ENCODE data around the gene NME2.
A peak's percentile ranks its signal among the peaks of the same experiment; 100 is the strongest.
"Not testable (repeated sequence)": the region's sequence is repeated elsewhere in the genome, so short reads cannot be mapped to it uniquely, and the experiment has no call there.

Gene NME2

GRCh38 chr17:51166198-51166986, at the start of gene NME2:
Gene NME2, plus strand, starts transcription at chr17:51166411. Its CDS starts 420 bp downstream, at chr17:51166831.
- DNase-seq = peak; percentile 85

GRCh38 chr17:51118330-51119195, 47.6 kb upstream of the NME2 start:
- DNase-seq = peak; percentile 79

GRCh38 chr17:51119415-51120356, 46.5 kb upstream of the NME2 start:
- peak; percentile 34 for DNase-seq

- DNase-seq = peak; percentile 51
Measured at GRCh38 chr17:51120357-51120738, 45.9 kb upstream of the NME2 start.

- peak; percentile 88 for DNase-seq
Measured at GRCh38 chr17:51120739-51121619, 45.2 kb upstream of the NME2 start, which contains the start of gene SPAG9. Gene SPAG9, minus strand, starts transcription at chr17:51120868. Its CDS starts 212 bp downstream, at chr17:51120656.

- peak; percentile 71 for DNase-seq
Measured at GRCh38 chr17:51121620-51122472, 44.4 kb upstream of the NME2 start.

- not testable (repeated sequence) for DNase-seq
Measured at GRCh38 chr17:51122473-51123115, 43.6 kb upstream of the NME2 start.

- no peak for DNase-seq
Measured at GRCh38 chr17:51124640-51125503, 41.3 kb upstream of the NME2 start.

- no peak for DNase-seq
Measured at GRCh38 chr17:51128076-51128475, 38.1 kb upstream of the NME2 start.

GRCh38 chr17:51132964-51133319, 33.3 kb upstream of the NME2 start:
- no peak for DNase-seq

- no peak for DNase-seq
Measured at GRCh38 chr17:51133365-51133764, 32.8 kb upstream of the NME2 start.

- no peak for DNase-seq
Measured at GRCh38 chr17:51135956-51136355, 30.3 kb upstream of the NME2 start.

- DNase-seq = no peak
Measured at GRCh38 chr17:51142597-51142996, 23.6 kb upstream of the NME2 start.

GRCh38 chr17:51144266-51145022, 21.8 kb upstream of the NME2 start:
- DNase-seq = peak; percentile 37

- no peak for DNase-seq
Measured at GRCh38 chr17:51147650-51148049, 18.6 kb upstream of the NME2 start.

- DNase-seq = no peak
Measured at GRCh38 chr17:51149163-51149562, 17.0 kb upstream of the NME2 start.

GRCh38 chr17:51150932-51151331, 15.3 kb upstream of the NME2 start:
- DNase-seq = no peak

GRCh38 chr17:51152766-51153209, 13.4 kb upstream of the NME2 start:
- DNase-seq = no peak
